PC-9 (cell line): ENCODE results near the gene HHAT. TPM values are rescaled to one million over a fixed set of nuclear protein-coding genes. Genes with fewer than 3 reads are reported as not detected.
A peak's percentile ranks its signal among the peaks of the same experiment; 100 is the strongest.

Experiments
- BruUV-seq: library from RNA; stranded (reverse); fragments of 400-500 nt; replicated peaks from 2 replicates; lab custom pipeline; 2021; lab: Mats Ljungman, UMichigan
- CTCF ChIA-PET: fragments of 300-600 bp; sonication (Branson Sonifier 250); formaldehyde crosslinking; loops from one replicate; lab custom pipeline; 2022; ENCODE audit warnings: antibody characterized with exemption; lab: Charles Lee
- POLR2A ChIA-PET: fragments of 300-600 bp; sonication (Branson Sonifier 250); formaldehyde crosslinking; loops from one replicate; lab custom pipeline; 2022; ENCODE audit warnings: antibody characterized with exemption; ENCODE audit not compliant: unreplicated experiment; lab: Charles Lee
- DNase-seq, 2 experiments: peaks; one replicate each; pipeline versions ENCODE4 v3.0.0 to v3.0.0-alpha.2; 2015 to 2022; ENCODE audit warnings: mixed read lengths in 1 of 2
- H2AFZ ChIP-seq: fragments of 200-600 bp; sonication (generic); 2 replicates; pipeline ENCODE4 v1.8.1; 2017; ENCODE audit warnings: antibody characterized with exemption
- H3F3A ChIP-seq: fragments of 200-600 bp; sonication (generic); 2 replicates; pipeline ENCODE4 v1.8.1; 2017; ENCODE audit warnings: antibody characterized with exemption, mild to moderate bottlenecking, low read depth; ENCODE audit not compliant: insufficient read depth
- H3K27ac ChIP-seq: fragments of 200-600 bp; sonication (generic); 2 replicates; pipeline ENCODE4 v1.6.1; 2016; ENCODE audit warnings: mixed run types
- H3K27me3 ChIP-seq: fragments of 200-600 bp; sonication (generic); 2 replicates; pipeline ENCODE4 v1.6.1; 2016; ENCODE audit warnings: low read depth, mixed run types; ENCODE audit not compliant: insufficient read depth
- H3K36me3 ChIP-seq: fragments of 200-600 bp; sonication (generic); 2 replicates; pipeline ENCODE4 v1.6.1; 2016; ENCODE audit warnings: low read depth, mixed run types
- H3K4me1 ChIP-seq: fragments of 200-600 bp; sonication (generic); replicated peaks from 2 replicates; pipeline ENCODE4 v1.6.1; 2016; ENCODE audit warnings: mixed run types; ENCODE audit not compliant: insufficient read depth
- H3K4me2 ChIP-seq: fragments of 200-600 bp; sonication (generic); 2 replicates; pipeline ENCODE4 v1.6.1; 2017; ENCODE audit warnings: mixed run types
- H3K4me3 ChIP-seq: fragments of 200-600 bp; sonication (generic); 2 replicates; pipeline ENCODE4 v1.6.1; 2016; ENCODE audit warnings: mixed run types
- H3K79me2 ChIP-seq: fragments of 200-600 bp; sonication (generic); 2 replicates; pipeline ENCODE4 v1.6.1; 2017; ENCODE audit warnings: low read depth, mixed run types
- H3K9me2 ChIP-seq: fragments of 200-600 bp; sonication (generic); 2 replicates; pipeline ENCODE4 v1.8.1; 2017; ENCODE audit warnings: mild to moderate bottlenecking; ENCODE audit not compliant: insufficient read depth
- H3K9me3 ChIP-seq: fragments of 200-600 bp; sonication (generic); 2 replicates; pipeline ENCODE4 v1.8.1; 2016; ENCODE audit warnings: low read depth; ENCODE audit not compliant: insufficient read depth
- H4K20me1 ChIP-seq: fragments of 200-600 bp; sonication (generic); 2 replicates; pipeline ENCODE4 v1.8.1; 2017; ENCODE audit not compliant: insufficient read depth
- CTCF ChIP-seq: fragments of 200-600 bp; sonication (generic); conservative IDR thresholded peaks from 2 replicates; pipeline ENCODE4 v1.6.1; 2017; ENCODE audit warnings: mixed run types, antibody characterized with exemption, mild to moderate bottlenecking, moderate library complexity
- EZH2 ChIP-seq: fragments of 200-600 bp; sonication (generic); IDR thresholded peaks from 2 replicates; pipeline ENCODE4 v1.8.0; 2017; ENCODE audit warnings: antibody characterized with exemption, low read depth
- intact Hi-C: fragments of 100-400 bp; cut with micrococcal nuclease; formaldehyde crosslinking; loops from one replicate; pipeline ENCODE4 v1.10.0; 2022; ENCODE audit not compliant: unreplicated experiment
- total RNA-seq: library from RNA; stranded (reverse); gene quantifications from 2 replicates; pipeline ENCODE4 v1.2.3, GENCODE V29; 2021

Gene HHAT
- total RNA-seq, 1 experiment from 2014 or later: 5.3 TPM

DNA sequence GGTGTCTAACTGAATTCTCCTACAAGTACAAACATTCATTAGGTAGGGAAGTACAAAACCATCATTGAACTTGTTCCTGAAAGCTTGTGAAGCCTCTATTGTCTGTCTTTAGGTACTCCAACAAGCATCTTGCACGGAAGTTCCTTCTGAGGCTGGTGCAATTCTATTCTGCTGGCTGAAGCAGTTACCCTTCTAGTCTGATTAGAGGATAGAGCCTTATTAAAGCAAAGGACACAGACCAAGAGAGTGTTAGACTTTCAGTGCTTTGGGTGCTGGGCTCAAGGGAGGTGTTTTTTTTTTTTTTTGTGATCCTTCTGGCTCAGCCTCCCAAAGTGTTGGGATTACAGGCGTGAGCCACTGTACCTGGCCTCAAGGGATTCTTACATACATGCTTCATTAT lies 43.8 kb downstream of the HHAT start:
- BruUV-seq: no TSS peak
- no peaks in the 10 kb centered on the region for H3K9me2 ChIP-seq
- ChIA-PET CTCF (no interaction called here), POLR2A (no interaction called here)
- no peaks in the 10 kb centered on the region for H3K27me3 ChIP-seq
- TF ChIP-seq CTCF (no peak), EZH2 (no peak)
- intact Hi-C loops: no loop called here
- H3K4me3 ChIP-seq: no peak overlapping the region
- no peaks in the 10 kb centered on the region for H3K9me3 ChIP-seq
- no peak overlapping the region for H2AFZ ChIP-seq
- H3K36me3 ChIP-seq: no peaks in the 10 kb centered on the region
- no peaks in the 10 kb centered on the region for H3K79me2 ChIP-seq
- DNase-seq: no peak
- H3K27ac ChIP-seq: no peak overlapping the region
- H4K20me1 ChIP-seq: no peaks in the 10 kb centered on the region
- H3K4me2 ChIP-seq: 0 out of 2 replicates have a peak overlapping the region, but pooled peaks have one; percentile 68
- peaks cover 35% of the 10 kb centered on the region for H3K4me1 ChIP-seq
- peaks cover 26% of the 10 kb centered on the region for H3F3A ChIP-seq

GRCh38 chr1:210372931-210373627 lies 44.4 kb downstream of the HHAT start:
- BruUV-seq: no TSS peak
- no peaks in the 10 kb centered on the region for H3K9me2 ChIP-seq
- no peak for DNase-seq
- H3K36me3 ChIP-seq: no peaks in the 10 kb centered on the region
- intact Hi-C loops: no loop called here
- H3K4me2 ChIP-seq: peak overlapping the region; percentile 68
- no peaks in the 10 kb centered on the region for H3K9me3 ChIP-seq
- no peaks in the 10 kb centered on the region for H3K79me2 ChIP-seq
- no peak for TF ChIP-seq EZH2
- no peak for TF ChIP-seq CTCF
- peak overlapping the region; percentile 96 for H3K27ac ChIP-seq
- CTCF ChIA-PET: interaction anchor here (1.2 kb wide), 2 partner anchors 12 to 27 kb away, joined by 5 to 13 read pairs; no protein-coding TSS in a partner anchor
- peaks cover 26% of the 10 kb centered on the region for H3F3A ChIP-seq
- H4K20me1 ChIP-seq: no peaks in the 10 kb centered on the region
- H2AFZ ChIP-seq: no peak overlapping the region
- H3K4me3 ChIP-seq: peak overlapping the region; percentile 20; the same call in 1 of the 2 replicates
- POLR2A ChIA-PET: interaction anchor here (0.6 to 0.7 kb wide), 2 partner anchors 62 to 139 kb away, joined by 4 to 5 read pairs; no protein-coding TSS in a partner anchor
- H3K27me3 ChIP-seq: no peaks in the 10 kb centered on the region
- peaks cover 38% of the 10 kb centered on the region for H3K4me1 ChIP-seq

- intact Hi-C loops: no loop called here
- no TSS peak for BruUV-seq
- no peaks in the 10 kb centered on the region for H3K36me3 ChIP-seq
- TF ChIP-seq EZH2 (no peak), CTCF (no peak)
- no peak overlapping the region for H2AFZ ChIP-seq
- peak in 1 of 2 experiments; percentile 32 for DNase-seq
- ChIA-PET CTCF (interaction anchor here (1.0 to 1.4 kb wide), 4 partner anchors 13 to 121 kb away, joined by 4 to 17 read pairs (median 9); no protein-coding TSS in a partner anchor), POLR2A (interaction anchor here (0.6 to 0.7 kb wide), 6 partner anchors 17 to 1907 kb away, joined by 3 to 10 read pairs (median 4); no protein-coding TSS in a partner anchor)
- peak overlapping the region; percentile 20; the same call in 1 of the 2 replicates for H3K4me3 ChIP-seq
- no peaks in the 10 kb centered on the region for H3K9me3 ChIP-seq
- no peaks in the 10 kb centered on the region for H4K20me1 ChIP-seq
- peaks cover 26% of the 10 kb centered on the region for H3F3A ChIP-seq
- no peaks in the 10 kb centered on the region for H3K79me2 ChIP-seq
- H3K9me2 ChIP-seq: no peaks in the 10 kb centered on the region
- peaks cover 38% of the 10 kb centered on the region for H3K4me1 ChIP-seq
- peak overlapping the region; percentile 96 for H3K27ac ChIP-seq
- H3K4me2 ChIP-seq: peak overlapping the region; percentile 68
- no peaks in the 10 kb centered on the region for H3K27me3 ChIP-seq
Observed at GRCh38 chr1:210373628-210373877, 44.9 kb downstream of the HHAT start.
